DMS153 (cell line): ENCODE measurements around the gene ACAP3.

Source experiments
- DNase-seq: peaks from one replicate; lab custom pipeline; 2025; lab: John Stamatoyannopoulos, UW

The ACAP3 gene

DNA sequence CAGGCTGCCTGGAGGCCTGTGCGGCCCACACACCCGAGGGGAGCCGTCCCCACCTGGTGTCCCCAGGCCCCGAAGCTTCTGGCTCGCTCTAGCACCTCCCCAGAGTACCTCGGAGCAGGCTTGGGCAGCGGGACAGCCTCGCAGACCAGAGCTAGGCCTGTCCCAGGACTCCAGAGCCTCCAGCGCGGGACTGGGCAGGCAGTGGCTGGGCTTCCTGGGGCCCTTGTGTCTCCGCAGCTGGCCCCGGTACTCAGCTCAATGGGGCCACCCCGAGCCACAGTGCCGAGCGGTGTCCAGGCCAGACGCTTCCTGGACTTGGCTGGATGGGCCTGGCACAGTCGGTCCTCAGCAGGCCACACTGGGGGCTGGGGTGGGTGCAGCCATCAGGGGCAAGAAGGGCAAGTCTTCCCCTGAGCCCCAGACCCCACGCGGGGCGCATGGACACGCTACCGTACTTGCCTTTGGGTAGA, 22.6 kb downstream of the ACAP3 start:
- no peak for DNase-seq

DNA sequence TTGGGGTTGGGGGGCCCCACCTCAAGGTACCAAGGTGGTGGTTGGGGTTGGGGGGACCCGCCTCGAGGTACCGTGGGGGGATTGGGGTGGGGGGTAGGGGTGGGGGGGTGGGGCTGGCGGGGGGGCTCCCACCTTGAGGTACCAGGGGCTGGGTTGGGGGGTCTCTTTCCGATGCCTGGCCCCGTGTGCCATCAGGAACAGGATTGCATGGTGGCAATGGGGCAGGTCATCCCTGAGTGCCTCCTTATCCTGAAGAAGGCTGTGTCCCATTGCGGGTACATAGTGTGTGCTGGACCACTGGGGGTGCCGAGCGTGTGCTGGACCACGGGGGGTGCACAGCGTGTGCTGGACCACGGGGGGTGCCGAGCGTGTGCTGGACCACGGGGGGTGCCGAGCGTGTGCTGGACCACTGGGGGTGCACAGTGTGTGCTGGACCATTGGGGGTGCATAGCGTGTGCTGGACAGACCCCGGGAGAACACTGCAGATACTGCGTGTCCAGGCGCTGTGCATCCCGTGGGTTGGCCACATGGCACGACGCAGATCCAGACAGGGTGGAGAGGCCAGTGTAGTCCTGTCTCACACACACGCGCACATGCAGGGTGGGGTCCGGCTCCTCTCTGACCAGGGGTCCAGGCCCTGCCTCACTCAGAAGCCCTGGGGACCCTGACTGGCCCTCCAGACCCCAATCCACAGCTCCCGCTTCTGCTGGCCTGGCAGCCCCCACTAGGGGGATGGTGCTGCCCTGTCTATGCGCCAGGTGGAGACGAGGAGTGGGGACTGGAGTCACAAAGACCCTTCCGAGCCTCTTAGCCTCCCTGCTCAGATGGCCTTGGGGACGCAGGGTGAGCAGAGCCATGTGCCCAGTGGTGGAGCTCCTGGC, 23.3 kb downstream of the ACAP3 start:
- no peak for DNase-seq

DNA sequence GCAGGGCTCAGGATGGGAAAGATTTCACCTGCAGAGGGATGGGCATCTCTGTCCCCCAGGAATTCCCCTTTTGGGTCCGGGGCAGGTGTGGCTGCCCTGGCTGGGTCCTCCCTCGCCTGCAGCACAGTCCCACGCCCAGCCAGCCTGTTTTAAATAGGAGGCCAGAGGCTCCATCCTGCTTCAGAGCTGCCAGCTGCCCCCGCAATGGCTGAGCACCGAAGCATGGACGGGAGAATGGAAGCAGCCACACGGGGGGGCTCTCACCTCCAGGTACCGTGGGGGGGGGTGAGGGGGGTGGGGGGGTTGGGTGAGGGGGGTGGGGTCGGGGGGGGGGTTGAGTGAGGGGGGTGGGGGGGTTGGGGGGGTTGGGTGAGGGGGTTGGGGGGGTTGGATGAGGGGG, 23.9 kb downstream of the ACAP3 start:
- peak; percentile 64 for DNase-seq

DNA sequence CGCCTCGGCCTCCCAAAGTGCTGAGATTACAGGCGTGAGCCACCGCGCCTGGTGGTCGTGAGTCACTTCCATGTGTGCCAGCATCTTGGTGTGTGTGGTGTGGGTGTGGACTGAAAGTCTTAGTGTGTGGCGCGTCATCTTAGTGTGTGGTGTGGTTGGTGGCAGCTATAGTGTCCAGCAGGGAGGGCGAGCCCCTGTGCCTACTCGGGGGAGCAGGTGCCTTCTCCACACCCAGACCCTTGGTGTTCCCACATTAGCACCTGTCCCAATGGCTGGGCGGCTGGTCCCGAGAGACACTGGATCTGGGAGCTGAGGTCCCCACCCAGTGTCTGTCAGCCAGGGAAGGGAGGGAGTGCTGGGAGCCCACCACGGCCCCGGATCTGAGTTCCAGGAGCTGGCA, 24.7 kb downstream of the ACAP3 start:
- DNase-seq = no peak

DNA sequence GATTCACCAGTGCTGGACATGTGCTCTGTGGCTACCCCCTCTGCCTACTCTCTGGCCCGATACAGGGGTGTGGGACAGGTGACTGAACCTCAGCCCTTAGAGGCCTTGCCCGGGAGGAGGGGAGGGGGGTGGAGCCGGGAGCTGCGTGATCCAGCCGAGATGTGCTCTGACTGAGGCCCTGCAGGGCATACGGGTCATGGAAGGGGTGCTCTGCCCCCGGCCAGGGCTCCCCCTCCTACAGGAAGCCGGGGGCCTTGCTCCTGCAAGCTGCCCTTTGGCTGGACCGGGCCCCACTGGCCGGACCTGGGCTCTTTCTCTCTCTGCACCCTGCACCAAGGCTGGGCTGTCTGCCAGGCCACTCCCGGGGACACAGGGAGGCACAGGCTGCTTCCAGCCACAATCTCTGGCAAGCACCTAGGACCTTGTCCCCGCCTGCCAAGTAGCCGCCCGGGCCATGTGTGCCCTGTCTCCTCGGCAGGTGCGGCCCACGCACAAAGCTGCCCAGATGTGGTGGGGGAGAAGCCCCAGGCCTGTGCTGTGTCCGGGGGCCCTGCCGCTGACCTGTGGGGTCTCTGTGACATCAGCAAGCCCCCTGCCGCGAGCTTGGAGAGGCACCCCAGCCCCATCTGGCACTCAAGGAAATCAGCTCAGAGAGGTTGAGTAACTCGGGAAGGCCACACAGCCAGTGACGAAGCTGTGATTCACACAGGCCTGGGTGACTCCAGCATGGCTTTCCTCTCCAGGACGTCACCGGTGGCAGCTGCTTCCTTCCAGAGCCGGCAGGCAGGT, 26.0 kb downstream of the ACAP3 start:
- peak; percentile 66 for DNase-seq

DNA sequence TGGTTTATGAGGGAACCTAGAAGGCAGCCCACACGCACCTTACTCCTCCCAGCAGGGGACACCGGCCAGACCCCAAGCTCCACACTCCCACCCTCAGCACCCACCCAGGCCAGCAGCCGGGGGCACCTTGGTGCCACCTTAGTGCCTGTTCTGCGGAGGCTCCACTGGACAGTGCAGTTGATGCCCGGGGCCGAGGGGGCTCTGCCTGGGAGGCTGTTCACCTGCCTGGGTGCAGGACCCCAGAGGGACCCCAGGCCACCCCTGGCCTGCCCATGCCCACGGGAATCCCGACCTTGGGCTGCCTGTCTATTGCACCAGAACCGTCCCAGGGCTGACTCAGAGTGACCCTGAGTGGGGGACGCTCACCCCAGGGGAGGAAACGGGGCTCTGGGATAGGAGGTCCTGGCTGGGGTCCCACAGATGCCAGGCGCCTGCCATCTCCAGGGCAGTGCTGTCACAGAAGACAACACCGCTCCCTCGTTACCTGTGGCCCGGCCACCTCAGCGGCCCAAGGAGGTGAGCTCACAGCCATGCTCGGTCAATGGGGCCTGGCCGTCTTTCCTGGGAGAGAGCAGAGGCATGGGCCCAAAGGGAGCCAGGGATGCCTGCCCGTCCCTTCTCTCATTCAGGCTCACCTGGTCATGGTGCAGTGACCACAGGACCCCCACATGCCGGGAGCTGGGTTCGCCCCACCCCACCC, 26.8 kb downstream of the ACAP3 start:
- no peak for DNase-seq

DNA sequence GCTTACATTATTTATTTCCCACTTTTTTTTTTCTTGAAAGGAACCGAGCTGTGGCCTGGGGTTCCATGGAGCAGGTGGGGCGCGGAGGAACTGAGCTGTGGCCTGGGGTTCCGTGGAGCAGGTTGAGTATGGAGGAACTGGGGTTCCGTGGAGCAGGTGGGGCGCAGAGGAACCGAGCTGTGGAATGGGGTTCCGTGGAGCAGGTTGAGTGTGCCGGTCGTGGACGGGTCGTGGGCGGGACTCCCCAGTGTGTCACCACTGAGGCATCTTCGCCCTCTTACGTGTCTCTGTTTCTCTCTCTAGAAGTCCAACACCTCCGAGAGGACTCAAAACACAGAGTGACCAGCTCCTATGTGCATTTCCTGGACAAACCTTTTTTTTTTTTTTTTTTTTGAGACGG, 28.7 kb downstream of the ACAP3 start:
- DNase-seq = no peak

DNA sequence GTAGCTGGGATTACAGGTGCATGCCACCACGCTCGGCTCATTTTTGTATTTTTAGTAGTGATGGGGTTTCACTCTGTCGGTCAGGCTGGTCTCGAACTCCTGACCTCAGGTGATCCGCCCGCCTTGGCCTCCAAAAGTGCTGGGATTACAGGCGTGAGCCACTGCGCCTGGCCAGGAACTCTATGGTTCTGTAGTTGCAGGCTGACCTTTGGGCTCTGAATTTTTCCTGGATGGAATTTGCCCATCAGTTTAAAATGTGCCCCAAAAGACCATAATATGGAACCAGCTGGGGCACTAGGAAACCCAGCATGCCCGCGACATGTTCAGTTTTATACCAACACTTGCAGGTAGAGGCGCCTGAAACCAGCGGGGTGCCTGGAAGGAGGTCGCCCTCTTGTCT, 29.1 kb downstream of the ACAP3 start:
- DNase-seq = no peak

DNA sequence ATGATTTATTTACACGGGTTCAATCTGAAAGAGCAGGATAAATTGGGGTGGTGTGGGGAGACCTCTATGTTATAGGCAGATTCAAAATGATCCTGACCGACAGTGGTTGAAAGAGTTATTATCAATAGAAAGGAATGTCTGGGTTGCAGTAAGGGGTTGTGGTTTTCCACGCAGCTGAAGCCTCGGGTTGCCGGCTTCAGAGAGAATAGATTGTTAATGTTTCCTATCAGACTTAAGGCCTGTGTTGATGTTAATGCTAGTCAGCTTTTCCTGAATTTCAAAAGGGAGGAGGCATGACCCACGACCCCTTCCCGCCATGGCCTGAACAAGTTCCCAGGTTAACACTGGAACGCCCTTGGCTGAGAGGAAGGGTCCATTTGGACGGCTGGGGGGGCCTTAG, 31.9 kb downstream of the ACAP3 start:
- DNase-seq = no peak

DNA sequence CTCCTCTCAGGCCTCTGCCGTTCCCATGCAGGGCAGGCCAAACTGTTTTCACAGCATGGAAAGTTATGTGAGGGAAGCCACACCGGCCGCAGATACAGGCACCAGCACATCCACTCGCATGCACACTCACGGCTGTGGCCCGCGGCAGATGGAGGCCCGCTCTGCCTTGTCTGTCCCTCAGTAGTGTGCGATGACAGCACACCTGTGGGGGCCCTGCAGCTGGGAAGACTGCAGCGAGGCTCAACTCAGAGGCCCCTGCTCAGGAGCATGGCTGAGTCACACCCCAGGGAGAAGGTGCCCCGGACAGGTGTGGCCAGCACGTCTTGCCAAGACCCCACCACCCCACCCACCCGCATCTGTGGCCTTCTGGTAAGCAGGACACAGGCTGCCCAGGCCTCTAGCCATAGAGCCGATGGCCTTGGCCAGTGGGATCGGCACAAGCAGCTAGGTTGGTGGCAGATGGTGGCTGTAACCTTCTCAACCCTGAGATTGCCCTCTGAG, 32.7 kb downstream of the ACAP3 start:
- DNase-seq = no peak

DNA sequence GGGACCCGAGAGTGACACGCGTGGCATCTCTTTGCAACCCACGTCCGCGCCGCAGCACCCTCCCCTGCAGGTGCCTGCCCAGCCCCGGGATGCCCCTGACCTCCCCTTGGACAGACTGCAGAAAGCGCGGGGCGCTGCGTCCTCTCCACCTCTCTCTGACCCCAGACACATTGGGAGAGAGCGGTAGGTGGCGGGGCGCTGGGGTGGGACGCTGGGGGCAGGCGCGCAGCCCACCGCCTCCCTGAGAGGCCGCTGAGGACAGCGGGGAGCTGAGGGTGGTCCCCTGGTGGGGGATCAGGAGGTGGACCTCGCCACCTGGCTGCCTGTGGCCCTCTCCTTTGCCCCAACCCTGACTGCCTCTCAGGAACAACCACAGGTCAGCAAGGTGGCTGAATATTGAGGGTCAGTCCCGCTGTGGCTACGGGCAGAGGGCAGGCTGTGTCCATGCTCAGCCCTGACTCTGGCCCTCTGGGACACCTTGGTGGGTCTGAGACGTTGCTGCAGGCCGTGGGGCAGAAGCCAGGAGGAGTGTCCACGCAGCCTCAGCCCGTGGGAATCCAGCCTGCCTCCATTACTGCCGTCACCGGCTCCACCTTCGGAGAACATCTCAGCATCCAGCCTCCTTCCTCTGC, 33.3 kb downstream of the ACAP3 start:
- no peak for DNase-seq

DNA sequence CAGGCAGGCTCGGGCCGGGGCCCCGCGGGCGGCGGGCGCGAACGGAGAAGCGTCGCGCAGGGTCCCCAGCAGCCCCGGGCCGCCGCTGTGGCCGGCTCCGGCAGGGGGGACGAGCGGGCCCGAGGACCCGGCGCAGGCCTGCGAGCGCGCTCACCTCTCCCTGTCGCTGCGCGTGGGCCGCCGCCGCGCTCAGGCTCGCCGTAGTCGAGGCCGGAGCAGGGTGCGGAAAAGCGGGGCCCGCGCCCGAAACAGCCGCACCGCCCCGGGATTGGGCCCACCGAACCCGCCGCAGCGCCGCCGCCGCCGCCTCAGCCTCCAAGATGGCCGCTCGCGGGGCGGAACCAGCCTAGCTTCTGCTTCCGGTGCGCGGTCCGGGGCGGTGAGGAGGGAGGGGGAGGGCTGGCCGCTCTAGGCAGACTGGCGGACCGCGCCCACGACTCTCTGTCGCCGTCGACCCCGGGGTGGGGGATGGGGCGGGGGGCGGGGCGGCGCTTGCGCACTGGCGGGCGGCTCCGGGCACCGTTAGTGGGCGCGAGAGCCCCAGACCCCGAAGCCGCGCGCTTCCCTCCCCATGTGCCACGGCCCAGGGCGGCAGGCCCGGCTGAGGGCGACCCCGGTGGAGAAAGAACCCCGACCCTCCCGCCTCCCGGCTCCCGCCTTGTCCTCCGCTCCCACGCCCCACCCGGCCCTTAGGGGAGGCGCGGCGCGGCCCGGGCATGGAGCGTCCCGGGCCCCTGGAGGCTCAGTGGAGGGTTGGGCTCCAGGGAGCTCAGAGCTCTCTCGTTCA, 34.0 kb downstream of the ACAP3 start, which contains the start of gene UBE2J2:
Gene UBE2J2, minus strand, starts transcription at position 343 of the 787 bp plus-strand sequence. CDS start 5,862 bp downstream, outside the sequence.
- DNase-seq = peak; percentile 83

DNA sequence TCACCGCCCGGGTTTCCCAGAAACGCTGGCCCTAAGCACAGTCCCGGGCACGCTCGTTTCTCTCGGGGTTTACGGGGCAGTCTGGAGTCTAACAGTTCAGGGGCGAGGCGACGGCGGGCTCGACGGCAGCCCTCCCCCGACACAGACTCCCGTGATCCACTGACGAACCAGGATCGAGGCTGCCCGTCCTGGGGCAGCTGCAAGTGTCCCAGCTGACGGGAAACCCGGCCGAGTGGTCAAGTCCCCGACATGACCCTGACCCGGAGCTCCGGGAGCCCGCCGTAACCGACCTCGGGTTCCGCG, 34.6 kb downstream of the ACAP3 start:
- DNase-seq = no peak

DNA sequence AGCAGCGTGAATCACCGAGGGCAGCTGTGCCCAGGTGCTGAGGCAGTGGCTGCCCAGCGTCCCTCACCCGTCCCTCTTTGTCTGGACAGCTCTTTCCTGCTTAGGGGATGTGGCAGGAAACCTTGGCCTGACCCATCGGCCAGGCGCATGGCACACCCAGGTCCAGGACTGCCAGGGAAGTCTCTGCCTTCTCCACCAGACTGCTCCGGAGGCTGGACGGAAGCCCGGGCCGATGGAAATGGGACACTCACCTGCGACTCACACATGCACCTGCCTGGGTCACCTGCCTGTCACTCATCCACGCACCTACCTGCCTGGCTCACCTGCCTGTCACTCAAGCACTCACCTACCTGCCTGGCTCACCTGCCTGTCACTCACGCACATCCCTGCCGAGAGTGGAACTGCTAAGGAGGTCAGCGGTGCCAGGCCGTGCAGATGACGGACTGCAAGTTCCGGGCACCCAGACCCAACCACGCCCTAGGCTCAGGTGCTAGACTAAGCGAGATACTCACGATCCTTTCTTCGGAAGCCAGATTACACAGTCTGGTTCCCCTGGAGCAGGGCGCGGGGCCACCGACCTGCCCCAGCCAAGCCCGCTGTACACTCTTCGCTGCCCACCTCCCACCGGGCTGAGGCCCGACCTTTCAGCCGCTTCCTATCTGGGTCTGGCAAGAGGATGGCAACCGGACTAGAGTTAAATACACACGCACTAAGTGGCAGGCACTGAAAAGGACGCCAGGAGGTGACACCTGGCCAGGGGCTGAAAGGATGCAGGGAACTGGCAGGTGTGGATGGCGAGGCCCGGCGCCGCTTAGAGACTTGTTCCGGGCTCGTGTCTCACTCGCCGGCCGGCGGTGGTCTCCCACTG, 35.2 kb downstream of the ACAP3 start:
- DNase-seq = no peak

DNA sequence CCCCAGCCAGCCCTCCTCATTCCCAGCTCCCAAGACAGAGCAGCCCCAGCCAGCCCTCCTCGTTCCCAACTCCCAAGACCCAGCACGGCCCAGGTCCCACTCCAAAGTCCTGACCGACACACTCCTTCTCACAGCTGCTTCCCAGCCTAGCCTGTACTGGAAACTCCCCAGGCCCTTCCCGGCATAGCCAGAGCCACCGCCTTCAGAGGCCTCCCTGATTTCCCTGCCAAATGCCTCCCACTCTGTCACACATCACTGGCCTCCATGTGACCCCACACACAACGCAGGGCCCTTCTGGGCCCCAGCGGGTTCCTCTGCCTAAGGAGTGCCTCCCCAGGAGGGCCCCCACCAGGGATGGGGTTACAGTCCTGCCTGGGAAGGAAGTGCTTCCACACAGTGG, 36.9 kb downstream of the ACAP3 start:
- DNase-seq = no peak

DNA sequence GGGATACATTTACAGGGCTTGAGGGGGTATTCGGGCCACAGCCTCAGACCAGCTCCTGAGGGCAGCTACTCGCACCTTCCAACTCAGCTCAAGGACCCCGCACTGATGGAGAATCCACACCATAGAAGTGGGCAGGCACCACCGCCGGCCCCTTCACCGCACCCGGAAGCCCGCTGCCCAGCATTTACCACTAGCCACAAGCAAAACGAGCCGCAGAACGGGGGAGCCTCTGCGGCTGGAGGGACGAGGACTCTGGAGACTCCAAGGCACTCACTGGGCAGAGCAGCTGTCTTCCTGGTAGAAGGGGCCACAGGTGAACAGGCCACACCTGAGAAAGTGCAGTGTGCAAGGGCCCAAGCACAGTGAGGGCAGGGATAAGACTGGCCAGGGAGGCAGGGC, 39.4 kb downstream of the ACAP3 start:
- no peak for DNase-seq

DNA sequence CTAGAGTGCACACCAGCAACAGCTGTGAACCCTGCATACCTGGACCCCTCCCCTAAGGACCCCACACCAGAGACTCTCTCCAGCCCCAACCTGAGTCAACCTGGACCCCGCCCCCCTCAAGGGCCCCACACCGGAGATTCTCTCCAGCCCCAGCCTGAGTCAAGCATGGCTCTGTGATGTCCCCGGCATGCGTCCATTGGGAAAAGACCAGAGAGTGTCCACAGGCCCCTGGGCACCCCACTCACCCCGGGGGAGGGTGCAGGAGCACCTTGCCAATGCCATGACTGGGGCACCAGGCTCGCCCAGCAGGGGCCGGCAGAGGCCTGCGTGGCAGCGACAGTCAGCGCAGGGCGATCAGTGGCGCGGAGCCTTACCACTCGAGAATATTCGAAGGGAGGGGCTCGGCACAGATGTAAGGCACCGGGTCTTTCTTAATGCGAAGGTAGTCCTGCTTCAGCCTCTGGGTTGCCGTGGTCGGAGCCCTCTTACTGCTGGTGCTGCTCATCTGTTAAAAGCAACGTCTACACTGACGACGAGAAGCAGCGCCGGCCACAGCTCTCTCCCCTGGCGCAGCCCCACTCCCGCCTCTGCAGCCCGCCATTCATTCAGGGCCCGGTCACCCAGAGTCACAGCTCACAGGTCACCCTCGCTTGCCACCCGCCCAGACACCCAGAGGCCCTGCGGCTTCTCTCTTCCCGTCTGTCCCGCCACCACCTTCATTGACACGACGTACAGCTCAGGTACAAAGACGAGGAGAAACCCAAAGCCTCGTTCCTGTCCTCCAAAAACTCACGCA, 40.0 kb downstream of the ACAP3 start:
- no peak for DNase-seq

DNA sequence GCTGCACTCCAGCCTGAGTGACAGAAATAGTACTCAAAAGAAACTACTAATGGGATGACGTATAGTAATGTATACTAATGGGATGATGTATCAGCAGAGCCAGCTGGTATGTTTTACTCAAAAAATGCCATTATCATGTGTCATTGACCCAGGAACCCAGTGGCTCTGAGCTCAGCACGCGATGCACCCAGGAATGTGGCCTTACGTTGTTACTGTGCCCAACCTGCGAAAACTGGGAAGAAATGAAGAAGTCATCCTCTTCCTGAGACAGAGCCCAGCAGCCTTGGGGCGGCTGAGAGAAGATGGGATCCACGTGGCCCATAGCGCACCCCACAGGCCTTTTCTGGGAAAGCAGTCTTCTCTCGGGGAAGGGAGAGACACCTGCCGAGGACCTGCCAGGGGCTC, 42.9 kb downstream of the ACAP3 start:
- no peak for DNase-seq

DNA sequence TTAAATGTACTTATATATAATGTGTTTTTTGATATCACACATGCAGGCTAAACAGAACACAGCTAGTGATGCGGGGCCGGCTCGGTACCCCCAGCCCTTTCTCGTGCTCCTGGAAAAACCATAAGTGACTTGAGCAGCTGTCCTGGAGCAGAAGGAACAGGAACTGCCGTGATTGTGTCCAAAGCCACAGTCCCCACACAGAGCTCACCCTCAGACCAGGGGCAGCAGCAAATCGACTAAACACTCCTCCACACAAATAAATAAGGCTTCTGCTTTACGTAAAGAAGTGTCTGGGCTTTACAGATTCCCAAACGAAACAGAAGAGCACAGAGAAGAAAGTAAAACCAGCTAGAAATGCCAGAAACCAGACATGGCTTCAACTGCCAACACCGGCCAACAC, 43.7 kb downstream of the ACAP3 start:
- DNase-seq = no peak
